Activated CD4-positive, CD25-positive, alpha-beta regulatory T cell treated with anti-CD3 and anti-CD28 coated beads, Interleukin-2, amount 50 U/mL, for 72 hours (primary cell): ENCODE results near the gene CDC25B.

ENCODE experiments used
- DNase-seq: peaks from one replicate; pipeline ENCODE4 v3.0.0; 2021

CDC25B gene

DNA sequence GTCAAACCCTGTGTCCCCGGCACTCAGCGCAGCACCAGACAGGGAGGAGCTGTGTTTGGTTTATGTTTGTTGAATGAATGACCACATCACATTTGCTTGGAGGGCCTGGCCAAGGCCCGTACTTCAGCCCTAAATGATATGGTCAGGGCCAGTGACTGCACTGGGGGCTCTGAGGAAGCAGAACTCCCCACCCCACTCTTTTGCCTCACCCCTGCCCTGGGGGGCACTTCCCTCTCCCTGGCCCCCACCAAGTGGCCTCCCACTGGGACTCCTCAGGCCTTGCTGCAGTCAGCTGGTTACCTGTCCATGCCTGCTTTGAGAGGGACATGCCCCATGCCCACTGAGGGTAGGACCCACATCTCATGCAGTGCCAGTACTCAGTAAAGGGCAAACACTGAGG is 31.5 kb upstream of the CDC25B start:
- DNase-seq, result no peak

GRCh38 chr20:3765171-3765882 is 30.8 kb upstream of the CDC25B start:
- no peak for DNase-seq

DNA sequence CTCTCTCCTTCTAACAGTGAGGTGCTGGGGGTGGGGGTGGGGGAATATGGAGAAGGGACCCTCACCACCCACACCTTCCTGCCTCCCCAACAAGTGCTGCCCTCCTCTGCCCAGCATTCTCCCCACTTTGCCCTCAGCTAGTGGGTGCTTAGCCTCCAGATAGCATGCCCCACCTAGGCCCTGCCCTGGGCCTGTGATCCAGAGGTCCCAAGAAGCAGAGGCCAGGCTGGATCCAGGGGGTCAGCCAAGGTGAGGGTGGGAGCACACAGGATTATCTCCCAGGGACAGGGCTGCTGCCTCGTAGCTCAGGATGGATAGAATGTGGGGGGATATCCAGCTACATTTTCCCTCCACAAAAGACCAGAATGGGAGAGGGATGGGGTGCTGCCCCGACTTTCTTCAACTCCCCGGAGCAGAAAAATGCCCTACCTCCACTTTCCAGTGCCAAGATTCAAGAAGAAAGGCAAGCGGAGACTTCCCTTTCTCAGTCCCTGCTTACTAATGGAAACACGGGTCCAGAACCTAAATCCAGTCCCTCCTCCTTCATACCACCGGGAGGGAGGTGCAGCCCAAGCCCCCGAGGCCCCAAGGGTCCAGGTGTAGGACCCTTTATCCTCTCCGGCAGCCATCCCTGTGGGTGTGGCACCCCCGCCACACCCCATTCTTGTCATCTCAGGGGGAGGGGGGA is 29.5 kb upstream of the CDC25B start:
- DNase-seq, result no peak

GRCh38 chr20:3767110-3767426 is 29.0 kb upstream of the CDC25B start:
- DNase-seq, result no peak

DNA sequence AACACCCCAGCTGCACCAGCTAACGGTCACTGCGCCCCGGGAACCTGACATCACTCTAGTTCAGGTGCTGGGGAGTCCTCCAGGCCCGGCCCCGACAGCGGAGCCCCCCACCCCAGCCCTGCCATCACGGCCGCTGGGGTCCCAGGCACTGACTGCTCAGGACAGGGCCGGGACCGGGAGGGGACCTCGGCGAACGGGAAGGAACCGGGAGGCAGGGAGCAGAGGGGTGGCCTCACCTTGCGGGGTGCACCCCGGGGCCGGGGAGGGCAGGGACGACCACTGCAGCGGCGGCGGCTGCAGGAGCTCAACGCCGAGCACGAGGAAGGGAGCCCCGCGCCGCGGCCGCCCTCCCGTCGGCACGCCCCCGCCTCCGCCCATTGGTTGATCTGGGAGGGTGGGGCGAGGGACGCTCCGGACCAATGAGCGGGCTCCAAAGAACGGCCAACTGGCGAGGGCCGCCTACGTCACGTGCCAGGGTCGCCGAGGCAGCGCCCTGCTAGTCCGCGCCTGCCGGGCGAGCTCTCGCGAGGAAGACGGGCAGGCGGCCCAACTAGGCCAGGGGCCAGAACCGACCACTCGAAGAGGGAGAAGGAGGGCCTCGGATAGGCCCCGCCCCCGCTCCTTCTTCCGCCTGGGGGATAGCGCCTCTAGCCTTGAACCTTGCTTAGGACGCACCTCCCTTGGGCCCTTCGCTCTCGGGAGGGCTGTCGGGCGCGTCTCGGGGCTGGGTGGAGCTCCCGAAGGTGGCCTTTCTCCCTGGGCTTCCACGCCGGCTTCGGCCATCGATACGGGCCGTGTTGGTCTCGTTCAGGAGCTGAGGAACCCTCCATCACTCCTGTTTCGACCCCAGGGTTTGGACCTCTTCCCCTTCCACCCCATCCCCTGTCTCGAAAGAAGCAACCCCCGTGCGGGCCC is 28.4 kb upstream of the CDC25B start, which contains the start of gene ADISSP:
TSS of gene ADISSP (minus strand) at position 327 of the 915 bp plus-strand sequence. CDS start 7,653 bp downstream, outside the sequence.
- DNase-seq, result peak; percentile 97

- DNase-seq, result peak; percentile 76
Measured at GRCh38 chr20:3768342-3769130, 27.6 kb upstream of the CDC25B start.

DNA sequence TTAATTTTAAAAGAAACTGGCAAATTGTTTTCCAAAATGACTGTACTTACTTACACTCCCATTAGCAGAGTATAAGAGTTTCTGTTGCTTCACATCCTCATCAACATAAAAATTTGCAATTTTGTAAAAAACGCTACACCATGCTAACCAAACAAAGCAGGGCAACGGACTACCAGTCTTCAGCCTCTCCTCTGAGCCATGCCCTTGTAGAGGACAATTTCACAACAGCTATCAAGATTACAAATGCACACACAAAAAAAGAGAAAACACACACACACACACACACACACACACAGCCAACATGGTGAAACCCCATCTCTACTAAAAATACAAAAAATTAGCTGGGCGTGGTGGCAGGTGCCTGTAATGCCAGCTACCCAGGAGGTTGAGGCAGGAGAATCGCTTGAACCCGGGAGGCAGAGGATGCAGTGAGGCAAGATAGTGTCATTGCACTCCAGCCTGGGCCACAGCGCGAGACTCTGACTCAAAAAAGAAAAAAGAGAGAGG is 24.5 kb upstream of the CDC25B start:
- DNase-seq, result no peak

DNA sequence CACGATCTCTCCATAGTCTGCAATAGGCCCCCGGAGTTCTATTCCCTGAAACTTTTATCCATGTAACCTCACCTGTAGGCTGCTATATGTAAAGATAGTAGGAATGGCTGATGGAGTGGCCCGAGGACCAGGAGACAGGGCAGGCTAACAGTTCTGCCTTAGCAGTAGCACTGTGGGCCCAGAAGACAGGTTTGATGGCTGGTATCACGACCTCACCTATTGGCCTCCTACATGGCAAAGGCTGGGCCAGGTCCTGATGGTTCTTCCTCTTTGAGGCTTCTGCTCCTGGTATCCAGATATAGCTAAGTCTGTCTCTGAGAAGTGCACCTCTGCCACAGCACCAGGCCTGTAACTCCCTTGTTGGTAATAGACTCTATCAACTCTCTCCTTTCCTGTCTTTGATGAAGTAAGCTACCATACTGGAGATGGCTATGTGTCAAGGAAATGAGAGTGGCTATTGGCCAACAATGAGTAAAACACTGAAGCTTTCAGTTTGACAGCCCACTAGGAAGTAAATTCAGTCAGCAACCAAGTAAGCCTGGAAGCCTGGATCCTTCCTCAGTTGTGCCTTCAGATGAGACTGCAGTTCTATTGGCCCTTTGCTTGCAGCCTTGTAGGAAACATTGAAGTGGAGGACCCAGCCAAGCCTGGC is 20.5 kb upstream of the CDC25B start:
- no peak for DNase-seq

DNA sequence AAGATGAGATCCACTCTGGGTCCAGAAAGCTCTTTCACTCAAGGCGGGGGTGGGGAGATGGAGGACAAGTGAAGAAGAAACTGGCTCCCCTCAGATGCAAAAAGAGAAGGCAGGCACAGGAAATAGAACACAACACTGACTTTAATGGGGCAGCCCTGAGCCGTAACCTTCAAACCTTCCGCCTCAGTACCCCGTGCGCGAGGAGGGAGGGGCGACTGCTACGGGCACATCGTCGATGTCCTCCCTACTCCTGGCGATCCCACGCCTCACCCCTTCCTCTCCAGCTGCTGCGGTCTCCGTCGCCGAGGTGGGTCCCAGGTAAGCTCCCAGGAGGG is 18.8 kb upstream of the CDC25B start:
- no peak for DNase-seq

GRCh38 chr20:3777716-3778629 is 18.1 kb upstream of the CDC25B start:
- peak; percentile 63 for DNase-seq

DNA sequence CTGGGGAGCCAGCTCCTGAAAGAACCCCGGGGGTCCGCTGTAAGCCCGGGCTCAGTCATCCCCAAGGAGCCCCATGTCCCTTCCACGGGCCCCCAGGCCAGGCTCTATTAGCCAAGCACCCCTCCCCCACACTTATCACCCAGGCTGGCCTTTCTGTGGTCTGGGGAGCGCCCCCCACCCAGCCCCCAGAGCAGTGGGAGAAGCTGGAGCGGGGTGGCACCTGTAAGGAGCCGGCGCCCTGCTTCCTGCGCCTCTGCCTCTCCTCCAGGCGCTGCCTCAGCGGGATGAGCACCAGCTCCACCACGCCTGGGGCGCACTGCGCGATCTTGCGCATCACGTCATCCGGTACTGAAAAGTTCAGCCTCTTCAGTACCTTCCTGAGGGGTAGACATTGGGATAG is 17.1 kb upstream of the CDC25B start:
- DNase-seq, result no peak

DNA sequence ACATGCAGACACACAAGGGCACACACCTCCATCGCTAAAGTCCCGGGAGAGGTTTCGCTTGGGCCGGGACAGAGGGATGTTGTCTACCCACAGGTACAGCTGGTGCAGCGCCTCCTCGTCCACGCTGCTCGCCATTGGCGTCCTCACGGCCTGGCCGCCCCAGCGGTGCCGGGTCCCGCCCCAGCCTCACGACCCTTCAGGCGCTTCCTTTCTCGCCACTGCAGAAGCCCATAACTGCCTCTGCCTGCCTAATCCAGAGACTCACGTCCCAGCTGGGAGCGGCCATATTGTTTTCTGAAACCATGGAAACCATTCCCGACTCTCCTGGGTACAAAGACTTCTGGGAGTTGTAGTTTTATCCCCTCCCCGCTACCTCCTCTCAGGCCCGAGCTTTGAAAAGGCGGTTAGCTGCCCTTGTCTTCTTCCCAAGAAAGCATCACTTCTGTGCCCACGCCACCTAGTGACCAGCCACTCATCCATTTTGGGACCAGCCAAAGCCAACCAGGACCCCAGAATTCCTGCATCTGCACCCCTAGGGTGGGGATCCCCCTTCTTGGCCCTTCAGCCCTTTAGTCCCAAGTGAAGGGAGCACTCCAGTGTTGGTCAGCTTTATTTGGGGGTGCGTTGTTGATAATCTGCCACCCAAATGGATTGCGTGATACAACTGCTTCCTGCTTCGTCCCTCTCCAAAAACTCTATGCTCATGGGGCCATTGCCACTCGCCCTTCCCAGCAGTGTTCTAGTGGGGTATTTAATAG is 14.8 kb upstream of the CDC25B start, which contains the start of gene SPEF1:
TSS of gene SPEF1 (minus strand) at position 296 of the 758 bp plus-strand sequence. CDS start at position 135, 161 bp downstream.
- no peak for DNase-seq

DNA sequence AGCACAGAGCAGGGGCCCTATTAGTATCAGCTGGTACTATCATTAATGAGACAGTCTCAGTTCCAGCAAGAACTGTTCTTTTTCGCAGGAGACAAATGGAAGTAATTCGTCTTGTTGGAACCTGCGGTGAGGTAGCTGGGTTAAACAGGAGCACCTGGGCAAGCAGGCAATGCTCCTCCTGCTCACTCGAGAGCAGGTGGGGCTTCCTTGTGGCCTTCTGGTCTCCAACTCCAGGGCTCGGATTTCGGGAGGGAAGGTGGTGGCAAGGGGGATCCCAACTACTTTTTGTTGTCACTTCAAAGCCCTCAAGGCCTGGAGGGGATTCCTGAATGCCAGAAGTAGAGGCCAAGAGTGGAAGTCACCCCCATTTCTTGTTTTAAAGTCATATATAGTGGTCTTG is 13.5 kb upstream of the CDC25B start:
- no peak for DNase-seq

DNA sequence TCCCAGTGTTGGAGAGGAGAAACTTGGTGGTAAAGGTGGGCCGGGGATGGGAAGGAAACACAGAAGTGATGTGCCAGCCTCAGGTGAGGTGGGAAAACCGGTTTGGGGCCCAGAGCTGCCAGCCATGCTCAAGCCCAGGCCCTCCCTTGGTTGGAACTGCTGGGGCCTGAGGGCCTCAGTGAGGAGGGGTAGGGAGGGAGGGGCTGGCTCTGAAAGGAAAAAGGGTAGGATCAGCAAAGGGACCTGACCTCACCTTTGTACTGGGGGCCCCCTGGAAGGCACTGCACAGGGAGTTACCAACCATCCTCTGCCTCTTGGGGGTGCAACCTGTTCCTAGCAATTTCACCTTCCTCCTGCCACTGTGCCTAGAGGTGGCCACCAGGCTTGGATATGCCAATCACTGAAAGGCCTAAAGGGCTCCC is 13.0 kb upstream of the CDC25B start:
- no peak for DNase-seq

- DNase-seq, result no peak
Measured at GRCh38 chr20:3783511-3784195, 12.5 kb upstream of the CDC25B start.

GRCh38 chr20:3784216-3784853 is 11.8 kb upstream of the CDC25B start:
- DNase-seq, result no peak

- no peak for DNase-seq
Measured at GRCh38 chr20:3784863-3785239, 11.3 kb upstream of the CDC25B start.

- DNase-seq, result no peak
Measured at GRCh38 chr20:3785240-3786125, 10.6 kb upstream of the CDC25B start.
